GM21576 (cell line): Measurements from ENCODE around the gene ALDH16A1.
"Not testable (repeated sequence)": the region's sequence is repeated elsewhere in the genome, so short reads cannot be mapped to it uniquely, and the experiment has no call there.

Source experiments
- ATAC-seq: cut with Tn5 transposase; IDR thresholded peaks from one replicate; pipeline ENCODE4 v1.9.1; 2021; ENCODE audit warnings: mild to moderate bottlenecking, moderate library complexity; ENCODE audit not compliant: unreplicated experiment

ALDH16A1 gene

GRCh38 chr19:49461656-49462055 is 8.6 kb downstream of the ALDH16A1 start:
- ATAC-seq: no peak

- ATAC-seq: no peak
Observed at GRCh38 chr19:49462492-49462891, 9.5 kb downstream of the ALDH16A1 start.

- no peak for ATAC-seq
Observed at GRCh38 chr19:49463960-49464740, 11.1 kb downstream of the ALDH16A1 start.

GRCh38 chr19:49465371-49465770 is 12.3 kb downstream of the ALDH16A1 start:
- ATAC-seq: no peak

GRCh38 chr19:49468199-49468598 is 15.2 kb downstream of the ALDH16A1 start:
- ATAC-seq: no peak

GRCh38 chr19:49468746-49469447 is 15.9 kb downstream of the ALDH16A1 start:
- ATAC-seq: peak; percentile 63

GRCh38 chr19:49469828-49470614 is 17.0 kb downstream of the ALDH16A1 start:
- ATAC-seq: peak; percentile 35

GRCh38 chr19:49470615-49470978 is 17.6 kb downstream of the ALDH16A1 start:
- no peak for ATAC-seq

GRCh38 chr19:49472936-49473335 is 19.9 kb downstream of the ALDH16A1 start:
- no peak for ATAC-seq

GRCh38 chr19:49473501-49473867 is 20.5 kb downstream of the ALDH16A1 start:
- not testable (repeated sequence) for ATAC-seq

GRCh38 chr19:49473868-49474541 is 21.0 kb downstream of the ALDH16A1 start, which contains the start of gene FLT3LG:
Gene FLT3LG (plus strand): TSS chr19:49474215. CDS start chr19:49474640, 425 bp downstream.
- ATAC-seq: no peak

- ATAC-seq: no peak
Observed at GRCh38 chr19:49474542-49474924, 21.5 kb downstream of the ALDH16A1 start.

GRCh38 chr19:49475191-49475917 is 22.3 kb downstream of the ALDH16A1 start:
- ATAC-seq: no peak

GRCh38 chr19:49475995-49476880 is 23.2 kb downstream of the ALDH16A1 start:
- no peak for ATAC-seq

GRCh38 chr19:49479975-49480628 is 27.1 kb downstream of the ALDH16A1 start:
- no peak for ATAC-seq

GRCh38 chr19:49481020-49481683 is 28.1 kb downstream of the ALDH16A1 start:
- no peak for ATAC-seq

GRCh38 chr19:49486232-49486631 is 33.2 kb downstream of the ALDH16A1 start:
- no peak for ATAC-seq

GRCh38 chr19:49486710-49487276 is 33.8 kb downstream of the ALDH16A1 start:
- ATAC-seq: no peak
